HG02852 (cell line): Measurements from ENCODE around the gene BACH1.

Experiments
- ATAC-seq: cut with Tn5 transposase; IDR thresholded peaks from one replicate; pipeline ENCODE4 v1.9.1; 2021; ENCODE audit warnings: mild to moderate bottlenecking, moderate library complexity; ENCODE audit not compliant: unreplicated experiment

BACH1 gene

DNA sequence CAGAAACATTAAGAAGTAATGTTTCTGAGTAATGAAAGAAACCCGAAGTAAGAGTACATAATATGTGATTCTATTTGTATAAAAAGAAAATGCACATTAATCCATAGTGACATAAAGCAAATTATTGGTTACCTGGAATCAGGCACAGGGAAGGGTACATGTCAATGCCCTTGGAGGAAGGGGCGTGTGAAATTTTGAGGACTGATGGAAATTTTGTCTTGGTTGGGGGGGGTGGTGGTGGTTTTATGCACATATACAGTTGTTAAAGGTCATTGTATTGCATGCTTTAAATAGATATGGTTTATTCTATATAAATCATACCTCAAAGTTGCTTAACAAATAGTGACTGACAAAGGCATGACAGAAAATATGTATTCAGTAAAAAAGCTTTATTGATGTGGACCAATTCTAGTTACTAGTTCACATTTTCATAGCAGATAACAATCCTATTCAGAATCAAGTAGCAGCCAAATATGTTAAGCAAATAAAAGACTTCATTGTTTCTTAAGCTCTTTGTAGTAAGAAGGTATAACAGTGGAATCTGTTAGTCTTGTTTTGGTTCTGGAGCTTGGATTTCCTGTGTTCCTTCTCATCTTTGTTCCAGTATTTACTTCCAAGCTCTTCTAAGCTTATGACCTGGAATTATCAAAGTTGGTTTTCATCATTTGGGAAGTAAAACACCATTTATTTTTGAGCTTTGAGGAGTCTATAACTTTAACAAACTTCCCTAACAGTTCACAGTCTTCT lies 15.1 kb downstream of the BACH1 start:
- ATAC-seq: no peak

- ATAC-seq: no peak
Measured at GRCh38 chr21:29315131-29315749, 16.5 kb downstream of the BACH1 start.

- ATAC-seq: no peak
Measured at GRCh38 chr21:29316029-29316742, 17.5 kb downstream of the BACH1 start.

- no peak for ATAC-seq
Measured at GRCh38 chr21:29316806-29317205, 18.1 kb downstream of the BACH1 start.

GRCh38 chr21:29318354-29318753 lies 19.6 kb downstream of the BACH1 start:
- ATAC-seq: no peak

DNA sequence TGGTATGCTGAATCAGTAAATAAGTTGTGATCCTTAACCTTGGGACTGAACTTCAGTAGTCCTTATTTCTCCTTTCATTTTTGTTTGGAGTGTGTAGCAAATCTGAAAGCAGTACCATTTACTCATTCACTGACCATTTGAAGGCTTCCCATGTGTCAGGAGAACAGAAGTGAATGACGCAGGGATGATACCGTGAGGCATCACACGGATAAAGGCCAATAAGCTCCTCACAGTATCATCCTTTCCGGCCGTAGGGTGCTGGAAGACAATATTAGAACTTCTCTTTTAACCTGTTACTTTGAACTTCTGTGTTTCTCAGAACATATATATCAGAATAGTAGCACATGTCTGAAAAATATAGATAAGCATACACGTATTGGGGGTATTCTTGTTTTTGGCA lies 21.3 kb downstream of the BACH1 start:
- ATAC-seq: no peak

DNA sequence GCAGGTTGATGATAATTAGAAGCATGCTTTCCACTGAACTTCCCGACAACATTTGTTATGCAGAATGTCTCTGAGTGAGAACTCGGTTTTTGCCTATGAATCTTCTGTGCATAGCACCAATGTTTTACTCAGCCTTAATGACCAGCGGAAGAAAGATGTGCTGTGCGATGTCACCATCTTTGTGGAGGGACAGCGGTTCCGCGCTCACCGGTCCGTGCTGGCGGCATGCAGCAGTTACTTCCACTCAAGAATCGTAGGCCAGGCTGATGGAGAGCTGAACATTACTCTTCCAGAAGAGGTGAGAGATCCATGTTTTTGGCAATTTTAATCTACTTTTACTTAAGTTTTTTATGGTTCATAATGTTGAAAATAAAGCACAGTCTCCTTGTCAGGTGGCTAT lies 22.5 kb downstream of the BACH1 start:
- no peak for ATAC-seq

- ATAC-seq: no peak
Measured at GRCh38 chr21:29321932-29322928, 23.5 kb downstream of the BACH1 start.

DNA sequence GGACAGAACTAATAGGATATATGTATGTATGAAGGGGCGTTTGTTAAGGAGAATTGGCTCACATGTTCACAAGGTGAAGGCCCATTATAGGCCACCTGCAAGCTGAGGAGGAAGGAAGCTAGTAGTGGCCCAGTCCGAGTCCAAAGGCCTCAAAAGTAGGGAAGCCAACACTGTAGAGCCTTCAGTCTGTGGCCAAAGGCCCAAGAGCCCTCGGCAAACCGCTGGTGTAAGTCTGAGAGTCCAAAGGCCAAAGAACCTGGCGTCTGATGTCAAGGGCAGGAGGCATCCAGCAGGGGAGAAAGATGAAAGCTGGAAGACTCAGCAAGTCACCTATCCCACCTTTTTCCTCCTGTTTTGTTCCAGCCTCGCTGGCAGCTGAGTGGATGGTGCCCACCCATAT lies 24.5 kb downstream of the BACH1 start:
- ATAC-seq: no peak

GRCh38 chr21:29326914-29327554 lies 28.3 kb downstream of the BACH1 start:
- no peak for ATAC-seq

DNA sequence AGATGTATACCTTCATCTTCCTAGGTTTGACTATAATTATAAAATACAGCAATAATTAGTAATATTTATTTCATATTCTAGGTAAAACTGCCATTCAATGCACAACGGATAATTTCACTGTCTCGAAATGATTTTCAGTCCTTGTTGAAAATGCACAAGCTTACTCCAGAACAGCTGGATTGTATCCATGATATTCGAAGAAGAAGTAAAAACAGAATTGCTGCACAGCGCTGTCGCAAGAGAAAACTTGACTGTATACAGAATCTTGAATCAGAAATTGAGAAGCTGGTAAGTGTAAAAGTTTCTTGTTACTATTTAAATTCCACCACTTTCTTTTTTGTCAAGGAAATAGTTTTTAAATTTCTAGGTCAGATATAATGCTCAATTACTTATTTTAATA lies 30.7 kb downstream of the BACH1 start:
- no peak for ATAC-seq

DNA sequence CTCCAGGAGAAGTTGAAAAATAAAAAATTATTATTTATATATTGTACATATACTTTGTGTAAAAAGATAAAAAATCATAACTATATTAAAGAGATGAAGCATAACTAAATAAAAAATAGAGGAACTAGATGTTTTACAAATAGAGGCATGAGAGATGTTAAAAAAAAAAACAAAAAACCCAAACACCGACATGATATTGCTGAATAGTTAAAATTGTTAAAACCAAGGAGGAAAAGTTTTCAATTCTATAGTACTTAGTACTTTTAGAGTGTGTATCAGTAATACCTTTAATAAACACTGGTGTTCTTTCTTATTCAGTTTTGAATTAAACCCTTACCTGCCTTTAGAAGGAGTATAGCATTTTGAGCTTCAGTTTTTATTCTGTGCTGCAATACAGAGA lies 32.1 kb downstream of the BACH1 start:
- ATAC-seq: no peak

DNA sequence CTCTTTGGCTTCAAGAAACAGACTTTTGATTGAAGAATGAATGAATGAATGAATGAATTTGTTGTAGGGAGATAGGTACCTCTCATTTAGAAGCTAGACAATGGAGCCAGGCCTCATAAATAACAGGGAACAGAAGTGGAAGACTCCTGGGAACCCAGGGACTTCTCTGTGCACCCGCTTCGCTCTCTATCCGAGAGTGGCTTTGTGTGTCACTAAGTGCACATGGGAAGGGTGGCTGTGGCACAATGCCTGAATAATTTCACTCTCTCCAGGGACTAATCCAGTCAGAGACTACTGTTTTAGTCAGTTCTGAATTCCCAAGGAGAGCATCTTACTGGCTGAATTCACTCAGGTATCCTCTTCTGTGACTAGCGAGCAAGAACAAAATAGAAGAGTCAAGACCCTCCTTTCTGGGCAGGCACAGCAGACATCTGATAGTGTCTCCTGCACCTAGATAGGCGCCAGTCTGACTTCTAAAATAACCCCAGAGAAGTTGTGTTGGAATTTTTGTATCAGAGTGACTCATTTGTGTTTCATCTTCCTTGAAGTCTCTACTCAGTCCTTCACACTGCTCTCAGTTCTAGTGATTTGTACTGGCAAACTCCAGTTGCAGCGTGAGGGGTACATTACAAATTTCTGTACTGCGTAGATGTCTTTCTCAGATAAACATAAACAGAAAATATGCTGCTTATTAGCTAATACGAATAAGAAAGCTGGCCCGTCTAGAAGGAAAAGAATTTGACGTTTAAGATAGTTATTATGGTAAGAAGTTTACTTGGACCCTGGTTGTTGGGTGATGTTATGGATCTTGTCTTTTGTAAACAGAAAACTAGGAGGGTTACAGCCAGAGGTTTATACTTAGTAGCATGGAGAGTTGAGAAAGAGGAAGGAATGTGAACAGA lies 34.0 kb downstream of the BACH1 start:
- no peak for ATAC-seq

- ATAC-seq: no peak
Measured at GRCh38 chr21:29333406-29333805, 34.7 kb downstream of the BACH1 start.

- ATAC-seq: no peak
Measured at GRCh38 chr21:29334717-29335428, 36.2 kb downstream of the BACH1 start.

- no peak for ATAC-seq
Measured at GRCh38 chr21:29335720-29336119, 37.0 kb downstream of the BACH1 start.

GRCh38 chr21:29338256-29338655 lies 39.5 kb downstream of the BACH1 start:
- no peak for ATAC-seq

DNA sequence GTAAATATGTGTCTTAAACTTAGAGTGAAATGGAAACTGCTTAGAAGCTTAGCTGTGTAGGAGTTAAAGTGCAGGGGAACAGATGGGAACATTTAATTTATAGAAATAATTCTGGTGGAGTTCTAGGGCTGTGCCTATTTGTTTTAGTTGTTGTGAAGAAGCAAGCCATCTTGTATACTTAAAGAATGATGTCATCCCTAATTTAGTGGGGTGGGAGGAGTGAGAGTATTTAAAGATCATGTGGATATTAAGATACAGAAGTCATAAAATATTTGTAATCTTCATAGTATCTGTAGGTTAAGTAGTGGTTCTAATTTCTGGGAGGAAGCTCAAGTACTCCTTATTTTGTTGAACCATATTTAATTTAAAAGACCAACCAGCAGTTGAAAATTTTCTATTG lies 41.5 kb downstream of the BACH1 start:
- no peak for ATAC-seq
